Measurements from ENCODE around the gene NTN3.

Gene NTN3

DNA sequence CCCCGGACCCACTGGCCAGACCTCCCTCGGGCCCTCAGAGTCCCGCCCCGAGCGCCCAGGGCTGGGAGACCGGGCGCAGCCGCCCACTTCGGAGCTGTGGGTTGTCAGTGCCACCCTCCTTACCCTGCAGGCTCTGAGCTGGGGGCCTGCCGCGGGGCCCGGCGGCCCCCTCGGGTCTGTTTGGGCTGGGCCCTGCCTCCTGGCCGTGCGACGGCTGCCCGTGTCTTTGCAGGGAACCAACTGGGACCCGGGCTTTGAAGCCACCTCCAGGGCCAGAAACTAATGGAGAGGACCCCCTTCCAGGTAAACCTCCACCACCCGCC, 10.7 kb upstream of the NTN3 start:
- no peaks in the 10 kb centered on the region for H3K9me2 ChIP-seq (ENCODE audit: low read depth, low read length)
- H3K9ac ChIP-seq (ENCODE audit: low read length), result peak overlapping the region; percentile 75
- TF ChIP-seq, protein P1, sequence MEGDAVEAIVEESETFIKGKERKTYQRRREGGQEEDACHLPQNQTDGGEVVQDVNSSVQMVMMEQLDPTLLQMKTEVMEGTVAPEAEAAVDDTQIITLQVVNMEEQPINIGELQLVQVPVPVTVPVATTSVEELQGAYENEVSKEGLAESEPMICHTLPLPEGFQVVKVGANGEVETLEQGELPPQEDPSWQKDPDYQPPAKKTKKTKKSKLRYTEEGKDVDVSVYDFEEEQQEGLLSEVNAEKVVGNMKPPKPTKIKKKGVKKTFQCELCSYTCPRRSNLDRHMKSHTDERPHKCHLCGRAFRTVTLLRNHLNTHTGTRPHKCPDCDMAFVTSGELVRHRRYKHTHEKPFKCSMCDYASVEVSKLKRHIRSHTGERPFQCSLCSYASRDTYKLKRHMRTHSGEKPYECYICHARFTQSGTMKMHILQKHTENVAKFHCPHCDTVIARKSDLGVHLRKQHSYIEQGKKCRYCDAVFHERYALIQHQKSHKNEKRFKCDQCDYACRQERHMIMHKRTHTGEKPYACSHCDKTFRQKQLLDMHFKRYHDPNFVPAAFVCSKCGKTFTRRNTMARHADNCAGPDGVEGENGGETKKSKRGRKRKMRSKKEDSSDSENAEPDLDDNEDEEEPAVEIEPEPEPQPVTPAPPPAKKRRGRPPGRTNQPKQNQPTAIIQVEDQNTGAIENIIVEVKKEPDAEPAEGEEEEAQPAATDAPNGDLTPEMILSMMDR (IDR thresholded peaks at IDR 0.05; ENCODE audit: low read length), result no peak
- no peak for TF ChIP-seq EZH2 (IDR thresholded peaks at IDR 0.05; ENCODE audit: borderline replicate concordance, low read length)
- H3K36me3 ChIP-seq (ENCODE audit: insufficient read depth, low read length), result peaks cover 38% of the 10 kb centered on the region
- 0 out of 2 replicates have a peak, but pooled peaks cover 4% of the 10 kb centered on the region for H3F3A ChIP-seq (ENCODE audit: insufficient read depth, low read length)
- H3K27me3 ChIP-seq (ENCODE audit: insufficient read depth, low read length), result no peaks in the 10 kb centered on the region
- H2AFZ ChIP-seq (ENCODE audit: low read length), result no peak overlapping the region
- H4K20me1 ChIP-seq (ENCODE audit: insufficient read depth, low read length), result no peaks in the 10 kb centered on the region
- no peaks in the 10 kb centered on the region for H3K9me3 ChIP-seq (ENCODE audit: low read length)
- no peak overlapping the region for H3K27ac ChIP-seq (ENCODE audit: low read depth, low read length, poor library complexity, severe bottlenecking)
- H3K4me3 ChIP-seq (ENCODE audit: low read depth, low read length, poor library complexity, severe bottlenecking), result peak overlapping the region; percentile 68
- H3K79me2 ChIP-seq (ENCODE audit: insufficient read depth, low read length), result no peaks in the 10 kb centered on the region
- peak overlapping the region; percentile 95 for H3K4me2 ChIP-seq (ENCODE audit: low read length)
- peaks cover 28% of the 10 kb centered on the region for H3K4me1 ChIP-seq (ENCODE audit: insufficient read depth, low read length, severe bottlenecking)

DNA sequence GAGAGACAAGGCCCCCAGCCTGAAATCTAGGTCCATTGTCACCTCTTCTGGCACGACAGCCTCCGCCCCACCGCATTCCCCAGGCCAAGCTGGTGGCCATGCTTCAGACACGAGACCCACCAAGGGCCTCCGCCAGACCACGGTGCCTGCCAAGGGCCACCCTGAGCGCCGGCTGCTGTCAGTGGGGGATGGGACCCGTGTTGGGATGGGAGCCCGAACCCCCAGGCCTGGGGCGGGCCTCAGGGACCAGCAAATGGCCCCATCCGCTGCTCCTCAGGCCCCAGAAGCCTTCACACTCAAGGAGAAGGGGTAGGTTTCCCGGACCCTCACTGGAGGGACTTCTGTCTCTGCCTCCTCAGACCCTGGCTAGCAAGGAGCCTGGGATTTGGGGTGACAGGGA, 10.2 kb upstream of the NTN3 start:
- Histone ChIP-seq H2AFZ (ENCODE audit: low read length) (no peak overlapping the region), H3K9me2 (ENCODE audit: low read depth, low read length) (no peaks in the 10 kb centered on the region), H3K9me3 (ENCODE audit: low read length) (no peaks in the 10 kb centered on the region), H3K36me3 (ENCODE audit: insufficient read depth, low read length) (peaks cover 32% of the 10 kb centered on the region), H3K4me1 (ENCODE audit: insufficient read depth, low read length, severe bottlenecking) (peaks cover 28% of the 10 kb centered on the region), H3K27me3 (ENCODE audit: insufficient read depth, low read length) (no peaks in the 10 kb centered on the region), H3K27ac (ENCODE audit: low read depth, low read length, poor library complexity, severe bottlenecking) (no peak overlapping the region), H4K20me1 (ENCODE audit: insufficient read depth, low read length) (no peaks in the 10 kb centered on the region), H3K4me3 (ENCODE audit: low read depth, low read length, poor library complexity, severe bottlenecking) (peak overlapping the region; percentile 68), H3K9ac (ENCODE audit: low read length) (peak overlapping the region; percentile 75; the same call in 1 of the 2 replicates), H3F3A (ENCODE audit: insufficient read depth, low read length) (0 out of 2 replicates have a peak, but pooled peaks cover 4% of the 10 kb centered on the region), H3K79me2 (ENCODE audit: insufficient read depth, low read length) (no peaks in the 10 kb centered on the region), H3K4me2 (ENCODE audit: low read length) (peak overlapping the region; percentile 95)
- TF ChIP-seq, protein P1 (IDR thresholded peaks at IDR 0.05; ENCODE audit: low read length), result no peak
- TF ChIP-seq EZH2 (IDR thresholded peaks at IDR 0.05; ENCODE audit: borderline replicate concordance, low read length), result no peak

DNA sequence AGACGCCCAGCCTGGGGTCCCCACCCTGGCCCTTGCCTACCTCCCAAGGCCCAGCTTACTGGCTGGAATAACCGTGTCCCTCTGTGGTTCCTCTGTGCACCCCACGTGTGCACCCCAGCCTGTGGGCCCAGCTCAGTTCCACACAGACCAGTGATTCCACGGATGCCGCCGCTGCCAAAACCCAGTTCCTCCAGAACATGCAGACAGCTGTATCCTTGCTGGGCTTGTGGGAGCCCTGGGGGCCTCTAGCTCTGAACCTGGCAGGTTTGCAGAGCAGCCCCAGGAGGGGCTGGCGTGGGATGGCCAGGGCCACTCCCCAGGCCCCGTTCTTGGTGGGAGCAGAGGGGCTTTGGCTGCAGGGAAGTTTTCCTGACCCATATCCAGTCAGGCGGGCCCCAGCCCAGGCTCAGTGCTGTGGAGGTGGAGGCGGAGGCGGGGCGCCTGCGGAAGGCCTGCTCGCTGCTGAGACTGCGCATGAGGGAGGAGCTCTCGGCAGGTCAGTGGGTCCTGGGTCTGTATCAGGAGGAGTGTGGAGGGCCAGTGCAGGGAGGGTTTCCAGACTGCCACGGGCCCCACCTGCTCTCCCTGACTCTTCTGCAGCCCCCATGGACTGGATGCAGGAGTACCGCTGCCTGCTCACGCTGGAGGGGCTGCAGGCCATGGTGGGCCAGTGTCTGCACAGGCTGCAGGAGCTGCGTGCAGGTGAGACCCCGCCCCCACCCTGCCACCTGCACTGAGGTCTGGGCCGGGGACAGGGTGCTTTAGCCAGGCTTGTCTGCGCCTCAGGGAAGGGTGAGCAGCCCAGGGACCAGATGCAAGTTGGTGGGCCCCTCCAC, 8.8 kb upstream of the NTN3 start:
- TF ChIP-seq EZH2 (IDR thresholded peaks at IDR 0.05; ENCODE audit: borderline replicate concordance, low read length), result no peak
- TF ChIP-seq, protein P1 (IDR thresholded peaks at IDR 0.05; ENCODE audit: low read length), result no peak
- Histone ChIP-seq H3F3A (ENCODE audit: insufficient read depth, low read length) (0 out of 2 replicates have a peak, but pooled peaks cover 4% of the 10 kb centered on the region), H3K4me2 (ENCODE audit: low read length) (no peak overlapping the region), H4K20me1 (ENCODE audit: insufficient read depth, low read length) (no peaks in the 10 kb centered on the region), H3K27ac (ENCODE audit: low read depth, low read length, poor library complexity, severe bottlenecking) (no peak overlapping the region), H2AFZ (ENCODE audit: low read length) (no peak overlapping the region), H3K9ac (ENCODE audit: low read length) (no peak overlapping the region), H3K36me3 (ENCODE audit: insufficient read depth, low read length) (peaks cover 19% of the 10 kb centered on the region), H3K9me3 (ENCODE audit: low read length) (no peaks in the 10 kb centered on the region), H3K4me3 (ENCODE audit: low read depth, low read length, poor library complexity, severe bottlenecking) (no peak overlapping the region), H3K79me2 (ENCODE audit: insufficient read depth, low read length) (no peaks in the 10 kb centered on the region), H3K27me3 (ENCODE audit: insufficient read depth, low read length) (no peaks in the 10 kb centered on the region), H3K4me1 (ENCODE audit: insufficient read depth, low read length, severe bottlenecking) (peaks cover 33% of the 10 kb centered on the region), H3K9me2 (ENCODE audit: low read depth, low read length) (no peaks in the 10 kb centered on the region)

Measured in OCI-LY1 (cell line).